GM23338 (cell line): ENCODE results near the gene ESRRA.

Source experiments
- JUNB ChIP-seq: IDR thresholded peaks from one replicate; pipeline ENCODE4 v1.6.1; 2016; ENCODE audit warnings: antibody characterized with exemption; ENCODE audit not compliant: unreplicated experiment
- TF ChIP-seq, protein P1 (sequence below), 2 experiments: fragments of 200-600 bp in 1 of 2; sonication (generic) in 1 of 2; conservative IDR thresholded peaks; 2 replicates each; pipeline versions ENCODE4 v1.5.1 to v1.6.1; 2016 to 2017; ENCODE audit warnings: antibody characterized with exemption in 2 of 2, low read depth in 2 of 2, mild to moderate bottlenecking in 2 of 2, moderate library complexity in 1 of 2

DNA sequence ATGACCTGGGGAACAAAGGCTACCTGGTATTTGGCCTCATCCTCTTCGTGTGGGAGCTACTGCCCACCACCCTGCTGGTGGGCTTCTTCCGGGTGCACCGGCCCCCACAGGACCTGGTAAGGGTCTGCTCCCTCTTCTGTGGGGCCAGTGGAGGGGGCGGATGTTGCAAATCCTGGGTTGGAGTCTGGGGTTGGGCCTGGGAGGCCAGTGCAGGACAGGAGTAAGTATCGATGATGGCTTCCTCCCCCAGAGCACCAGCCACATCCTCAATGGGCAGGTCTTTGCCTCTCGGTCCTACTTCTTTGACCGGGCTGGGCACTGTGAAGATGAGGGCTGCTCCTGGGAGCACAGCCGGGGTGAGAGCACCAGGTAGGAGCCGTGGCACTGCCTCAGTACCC lies 17.0 kb upstream of the ESRRA start:
- no peak for TF ChIP-seq JUNB
- TF ChIP-seq, protein P1, sequence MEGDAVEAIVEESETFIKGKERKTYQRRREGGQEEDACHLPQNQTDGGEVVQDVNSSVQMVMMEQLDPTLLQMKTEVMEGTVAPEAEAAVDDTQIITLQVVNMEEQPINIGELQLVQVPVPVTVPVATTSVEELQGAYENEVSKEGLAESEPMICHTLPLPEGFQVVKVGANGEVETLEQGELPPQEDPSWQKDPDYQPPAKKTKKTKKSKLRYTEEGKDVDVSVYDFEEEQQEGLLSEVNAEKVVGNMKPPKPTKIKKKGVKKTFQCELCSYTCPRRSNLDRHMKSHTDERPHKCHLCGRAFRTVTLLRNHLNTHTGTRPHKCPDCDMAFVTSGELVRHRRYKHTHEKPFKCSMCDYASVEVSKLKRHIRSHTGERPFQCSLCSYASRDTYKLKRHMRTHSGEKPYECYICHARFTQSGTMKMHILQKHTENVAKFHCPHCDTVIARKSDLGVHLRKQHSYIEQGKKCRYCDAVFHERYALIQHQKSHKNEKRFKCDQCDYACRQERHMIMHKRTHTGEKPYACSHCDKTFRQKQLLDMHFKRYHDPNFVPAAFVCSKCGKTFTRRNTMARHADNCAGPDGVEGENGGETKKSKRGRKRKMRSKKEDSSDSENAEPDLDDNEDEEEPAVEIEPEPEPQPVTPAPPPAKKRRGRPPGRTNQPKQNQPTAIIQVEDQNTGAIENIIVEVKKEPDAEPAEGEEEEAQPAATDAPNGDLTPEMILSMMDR (conservative IDR thresholded peaks at IDR 0.05; ENCODE audit: low read depth in 2 of 2) = no peak
